GM12873 (cell line): ENCODE measurements around the gene HOGA1.

ENCODE experiments used
- CTCF ChIP-seq: IDR thresholded peaks from 2 replicates; pipeline ENCODE4 v1.5.1; 2012; ENCODE audit warnings: low read depth, mild to moderate bottlenecking, moderate library complexity, low read length, control low read depth; ENCODE audit not compliant: insufficient read depth; ENCODE audit errors: missing control alignments

Gene HOGA1

DNA sequence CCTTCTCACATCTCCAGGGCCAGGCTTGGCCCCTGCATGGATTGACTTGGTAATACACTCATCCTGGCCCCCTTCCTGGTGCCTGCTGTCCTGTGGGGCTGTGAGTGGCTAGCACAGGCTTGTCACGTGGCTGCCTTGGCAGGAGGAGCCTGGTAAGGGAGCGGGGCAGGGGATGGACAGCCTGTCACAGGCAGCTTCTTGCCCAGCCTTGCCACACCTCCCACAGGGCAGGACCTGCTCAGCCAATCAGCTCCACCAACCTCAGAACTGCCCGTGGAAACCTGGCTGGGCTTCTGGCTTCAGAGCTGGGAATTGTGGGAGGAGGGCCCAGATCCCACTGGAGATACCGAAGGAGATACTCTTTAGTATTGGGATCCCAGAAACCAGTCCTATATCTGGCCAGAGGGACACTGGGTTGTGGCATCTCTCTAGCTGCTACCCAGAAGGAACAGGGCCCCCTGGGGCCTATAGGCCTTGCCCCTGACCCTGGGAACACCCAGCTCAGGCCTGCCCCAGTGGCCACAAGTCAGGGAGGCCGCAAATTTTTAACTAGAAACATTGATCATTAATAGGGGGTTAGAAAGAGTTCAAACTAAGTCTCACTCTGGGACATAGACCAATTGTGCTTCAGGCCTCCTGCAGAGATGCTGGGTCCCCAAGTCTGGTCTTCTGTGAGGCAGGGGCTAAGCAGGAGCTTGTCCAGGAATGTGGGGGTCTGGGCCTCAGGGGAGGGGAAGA, at the start of gene HOGA1:
HOGA1 (plus strand) TSS at position 330 of the 738 bp plus-strand sequence; CDS start at position 645, 315 bp downstream.
- TF ChIP-seq CTCF = no peak

DNA sequence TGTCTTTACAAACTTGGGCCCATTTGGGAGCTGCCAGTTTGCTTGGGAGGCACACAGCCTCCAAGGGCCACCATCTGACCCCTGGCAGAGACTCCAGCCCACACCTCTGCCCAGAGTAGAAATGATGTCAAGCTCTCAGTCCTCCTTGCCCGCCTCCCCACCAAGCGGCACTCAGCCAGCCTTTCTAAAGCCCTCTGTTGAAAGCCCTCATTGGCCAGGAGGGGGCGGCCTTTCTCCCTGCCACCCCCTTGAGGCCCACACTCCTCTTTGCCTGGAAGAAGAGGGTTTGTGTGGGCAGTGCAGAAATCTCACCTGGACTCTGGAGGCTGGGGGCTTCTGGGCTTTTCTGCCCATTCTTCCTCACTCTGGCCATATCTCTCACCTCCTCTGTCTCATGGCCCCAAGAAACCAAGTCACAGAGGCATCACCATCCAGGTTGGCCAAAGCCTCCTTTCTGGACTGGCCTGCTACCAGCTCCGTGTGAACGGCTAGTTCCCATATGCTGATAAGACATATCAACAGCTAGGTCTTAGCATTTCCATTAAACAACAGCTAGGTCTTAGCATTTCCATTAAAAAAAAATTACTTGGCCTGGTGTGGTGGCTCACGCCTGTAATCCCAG, 49.3 kb upstream of the HOGA1 start:
- peak; percentile 78 for TF ChIP-seq CTCF

DNA sequence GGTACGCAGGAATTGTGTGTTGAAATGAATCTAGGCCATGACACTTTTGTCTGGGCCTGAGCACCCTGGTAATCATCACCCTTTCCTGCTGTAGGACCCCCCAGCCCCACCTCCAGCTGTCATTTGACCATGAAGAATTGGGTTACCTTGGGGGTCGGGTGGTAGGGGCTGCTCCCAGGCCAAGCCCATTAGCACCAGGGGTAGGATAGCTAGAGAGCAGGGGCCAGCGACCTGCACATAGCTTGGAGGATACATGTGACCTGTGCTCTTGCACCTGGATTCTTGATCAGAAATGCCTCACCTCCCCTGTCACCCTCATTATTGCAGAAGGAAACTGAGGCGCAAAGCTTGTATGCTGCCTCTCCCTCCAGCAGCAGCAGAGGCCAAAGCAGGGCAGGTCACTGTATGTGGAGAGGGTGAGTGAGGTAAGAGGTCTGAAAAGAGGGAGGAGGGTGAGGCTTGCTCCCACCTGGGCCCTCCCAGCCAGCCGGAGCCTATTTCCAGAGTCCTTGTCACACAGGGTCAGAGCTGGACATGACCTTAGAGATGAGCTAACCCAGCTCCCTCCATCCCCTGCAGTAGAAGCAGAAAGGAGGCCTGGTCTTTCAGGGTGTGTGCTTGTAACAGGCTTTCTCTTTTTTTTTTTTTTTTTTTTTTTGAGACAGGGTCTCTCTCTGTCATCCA, 46.9 kb upstream of the HOGA1 start:
- TF ChIP-seq CTCF = no peak

- no peak for TF ChIP-seq CTCF
Observed at GRCh38 chr10:97538411-97538810, 45.8 kb upstream of the HOGA1 start.

- TF ChIP-seq CTCF = no peak
Observed at GRCh38 chr10:97538839-97539238, 45.4 kb upstream of the HOGA1 start.

DNA sequence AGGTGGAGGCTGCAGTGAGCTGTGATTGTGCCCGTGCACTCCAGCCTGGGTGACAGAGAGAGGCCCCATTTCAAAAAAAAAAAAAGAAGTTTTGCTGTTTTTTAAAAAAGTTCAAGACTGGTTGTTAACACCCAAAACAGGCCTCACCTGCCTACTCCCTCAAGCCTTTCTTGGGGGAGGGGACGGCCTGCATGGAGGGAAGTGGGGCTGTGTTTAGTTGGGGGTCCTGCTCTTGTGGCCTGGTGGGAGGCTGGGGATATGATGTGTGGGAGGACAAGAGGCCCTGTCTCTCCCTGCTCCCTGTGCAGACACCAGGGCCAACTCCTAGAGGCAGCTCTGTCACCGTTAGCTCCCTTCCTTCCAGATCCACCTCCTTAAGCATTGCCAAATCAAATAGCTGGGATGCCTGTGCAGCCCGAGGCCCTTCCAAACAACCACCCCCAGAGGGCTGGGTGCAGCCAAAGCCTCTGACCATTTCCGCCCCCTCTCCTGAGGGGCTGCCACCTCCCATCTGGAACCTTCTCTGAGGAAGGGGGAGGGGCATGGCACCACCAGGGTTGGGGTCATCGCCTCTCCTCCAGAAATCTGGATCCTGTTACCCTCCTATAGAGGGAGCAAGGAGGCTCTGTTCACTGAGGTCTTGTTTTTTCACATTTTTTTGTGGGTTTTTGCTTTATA, 44.5 kb upstream of the HOGA1 start:
- TF ChIP-seq CTCF = no peak
